Measurements from ENCODE around the gene AVEN. TPM values are rescaled to one million over a fixed set of nuclear protein-coding genes. Genes with fewer than 3 reads are reported as not detected.

The AVEN gene
- total and polyA plus RNA-seq, 2 of the 4 experiments (the other 2 are of a cell fraction) = 9.1 to 17.6 TPM

GRCh38 chr15:33994005-33994615 lies 44.9 kb downstream of the AVEN start:
- H2BK120ac ChIP-seq (ENCODE audit: low read depth, low read length) = no peak overlapping the region
- intact Hi-C loops (cut with micrococcal nuclease) = loop anchor here (1.0 to 10.0 kb wide), 3 partner anchors 259 to 699 kb away; no protein-coding TSS in a partner anchor
- H2AK5ac ChIP-seq (ENCODE audit: low read depth, low read length) = no peak overlapping the region
- no peak overlapping the region for H3K14ac ChIP-seq (replicated peaks; ENCODE audit: low read depth, low read length)
- no peak overlapping the region for H2BK5ac ChIP-seq (ENCODE audit: low read depth, low read length, poor library complexity, severe bottlenecking)
- no peak overlapping the region for H3K4me2 ChIP-seq (ENCODE audit: low read depth, low read length)
- ChIA-PET POLR2A (ENCODE audit: unreplicated experiment) (no interaction called here), CTCF (interaction anchor here (0.6 to 1.4 kb wide), 4 partner anchors 9 to 1304 kb away, joined by 3 to 5 read pairs (median 3); partner anchors contain the start of gene CHRM5)
- H2BK15ac ChIP-seq (ENCODE audit: low read depth, low read length) = no peak overlapping the region
- H4K20me1 ChIP-seq (ENCODE audit: insufficient read depth, low read length) = no peaks in the 10 kb centered on the region
- H3K79me1 ChIP-seq (ENCODE audit: low read depth in 1 of 2, low read length in 2 of 2) = peaks cover 3 to 9% of the 10 kb centered on the region in 2 experiments; a peak in 3 of 4 replicates
- in situ Hi-C loops (cut with MboI; ENCODE audit: low sequenced_read_pairs) = no loop called here
- no peak overlapping the region for H3K4ac ChIP-seq (ENCODE audit: low read depth, low read length)
- H3K56ac ChIP-seq (ENCODE audit: extremely low read depth, insufficient read depth, low read length) = no peak overlapping the region
- H3K9me3 ChIP-seq (ENCODE audit: control insufficient read depth, insufficient read depth, low read length) = no peaks in the 10 kb centered on the region
- no peak overlapping the region for H2AFZ ChIP-seq (replicated peaks; ENCODE audit: low read length, poor library complexity)
- no peaks in the 10 kb centered on the region for H3K9me1 ChIP-seq (ENCODE audit: insufficient read depth, low read length)
- no TSS peak for BruUV-seq (replicated peaks)
- H3K4me3 ChIP-seq (ENCODE audit: insufficient read depth, low read depth, low read length) = no peak overlapping the region
- ATAC-seq (ENCODE audit: low read depth) (peak; percentile 91), DNase-seq (peak; percentile 51)
- no peak overlapping the region for H3K9ac ChIP-seq (ENCODE audit: low read depth, low read length)
- no peak overlapping the region for H4K8ac ChIP-seq (ENCODE audit: low read depth in 2 of 2, low read length in 2 of 2)
- H2BK20ac ChIP-seq (ENCODE audit: low read depth, low read length) = no peak overlapping the region
- H3K18ac ChIP-seq (ENCODE audit: low read depth, low read length) = no peak overlapping the region
- H3K23ac ChIP-seq (ENCODE audit: low read depth, low read length) = no peak overlapping the region
- dilution Hi-C loops (cut with HindIII; ENCODE audit: low sequenced_read_pairs, unreplicated experiment) = no loop called here
- H3K36me3 ChIP-seq (ENCODE audit: control insufficient read depth, insufficient read depth, low read length) = no peaks in the 10 kb centered on the region
- no peak overlapping the region for H2AK9ac ChIP-seq (replicated peaks; ENCODE audit: low read depth, low read length, poor library complexity)
- no peak overlapping the region for H4K5ac ChIP-seq (ENCODE audit: low read depth, low read length)
- TF ChIP-seq FOS (IDR thresholded peaks at IDR 0.05; ENCODE audit: low read depth, low read length) = no peak
- no peak for TF ChIP-seq CEBPB (IDR thresholded peaks at IDR 0.05; ENCODE audit: low read depth, low read length)
- no peak for TF ChIP-seq RFX5 (IDR thresholded peaks at IDR 0.05; ENCODE audit: low read depth, low read length)
- peak; percentile 42; the same call in 1 of the 2 replicates for TF ChIP-seq SMC3 (IDR thresholded peaks at IDR 0.05; ENCODE audit: low read depth, low read length)
- TF ChIP-seq CTCF (conservative IDR thresholded peaks at IDR 0.05; ENCODE audit: low read depth, low read length) = peak; percentile 60
- TF ChIP-seq MAFK (IDR thresholded peaks at IDR 0.05; ENCODE audit: low read depth, low read length) = no peak
- no peak for TF ChIP-seq ELK1 (IDR thresholded peaks at IDR 0.05; ENCODE audit: borderline replicate concordance, low read depth, low read length)
- TF ChIP-seq RAD21 (IDR thresholded peaks at IDR 0.05; ENCODE audit: low read length) = peak; percentile 72
- TF ChIP-seq CHD1 (IDR thresholded peaks at IDR 0.05; ENCODE audit: low read depth, low read length) = no peak
- no peak for TF ChIP-seq USF2 (IDR thresholded peaks at IDR 0.05; ENCODE audit: low read depth, low read length)
- no peak for TF ChIP-seq POLR2A (IDR thresholded peaks at IDR 0.05; ENCODE audit: low read depth, low read length)
- no peak for TF ChIP-seq RCOR1 (IDR thresholded peaks at IDR 0.05; ENCODE audit: insufficient replicate concordance, low read length)
- H4K91ac ChIP-seq (ENCODE audit: insufficient read depth, low read depth, low read length) = no peak overlapping the region
- no peaks in the 10 kb centered on the region for H3K4me1 ChIP-seq (ENCODE audit: control insufficient read depth, insufficient read depth, low read length)
- WGBS, 2 experiments (ENCODE audit: extremely low coverage in 2 of 2, insufficient read length in 1 of 2) = 83% methylated on average over 1 of the region's 9 CpGs; no CpG with 5 or more reads in 1 of the 2 experiments
- H3K27me3 ChIP-seq (ENCODE audit: control insufficient read depth, insufficient read depth, low read length) = no peaks in the 10 kb centered on the region
- no peak overlapping the region for H3K27ac ChIP-seq (ENCODE audit: insufficient read depth, low read length)

Measured in IMR-90 (cell line).